Upper lobe of left lung (tissue), 4 donors: ENCODE results near the gene ARMC8.

Experiments
- CTCF ChIP-seq, 6 experiments: fragments of 450-650 bp in 4 of 6; fragments of 200-600 bp in 2 of 6; sonication (generic) in 2 of 6; IDR thresholded peaks; one replicate each; pipeline ENCODE4 v1.5.1; 2016 to 2019; ENCODE audit warnings: antibody characterized with exemption in 6 of 6
- EP300 ChIP-seq, 4 donors: sonication (generic); formaldehyde crosslinking; IDR thresholded peaks; one replicate each; pipeline ENCODE4 v1.5.1; 2017; ENCODE audit warnings: antibody characterized with exemption in 4 of 4, control low read depth in 2 of 4
- POLR2A ChIP-seq, 4 donors: fragments of 450-650 bp; IDR thresholded peaks; one replicate each; pipeline ENCODE4 v1.5.1; 2016 to 2017; ENCODE audit warnings: antibody characterized with exemption in 4 of 4, mild to moderate bottlenecking in 2 of 4
- POLR2AphosphoS5 ChIP-seq, 2 donors: sonication (generic); formaldehyde crosslinking; IDR thresholded peaks; one replicate each; pipeline ENCODE4 v1.5.1; 2017; ENCODE audit warnings: antibody characterized with exemption in 2 of 2

- TF ChIP-seq POLR2AphosphoS5 (IDR thresholded peaks at IDR 0.05) (no peak), CTCF (IDR thresholded peaks at IDR 0.05) (no peak), POLR2A (IDR thresholded peaks at IDR 0.05) (no peak), EP300 (IDR thresholded peaks at IDR 0.05) (no peak)
Measured at GRCh38 chr3:138173769-138174420, 13.2 kb upstream of the ARMC8 start.
